NCI-H2081 (cell line): ENCODE results near the gene FGF14.
A peak's percentile ranks its signal among the peaks of the same experiment; 100 is the strongest.

Experiments used
- DNase-seq, 2 experiments: peaks; one replicate each; lab custom pipeline; 2025; lab: John Stamatoyannopoulos, UW

The FGF14 gene

DNA sequence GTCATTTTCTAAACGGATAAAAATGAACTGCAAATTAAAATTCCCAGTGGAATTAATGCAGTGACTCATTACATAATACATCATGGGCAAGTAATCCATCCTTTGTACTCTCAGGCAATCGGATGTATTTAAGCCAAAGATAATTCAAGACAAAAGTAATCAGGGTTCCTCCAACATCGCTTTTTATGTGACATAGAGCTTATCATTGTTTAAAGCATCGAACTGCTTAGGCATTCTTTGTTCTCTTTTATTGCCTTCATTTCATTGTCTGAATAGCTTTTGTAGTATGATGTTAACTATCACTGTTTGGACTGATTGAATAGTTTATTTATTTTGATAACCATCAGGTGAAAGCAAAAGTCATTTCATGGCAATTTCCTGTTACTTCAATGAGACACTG is 740.0 kb downstream of the FGF14 start:
- DNase-seq: peak; percentile 3 to 35
